Stimulated activated CD8-positive, alpha-beta memory T cell treated with anti-CD3 and anti-CD28 coated beads, Interleukin-12 subunit alpha, Interleukin-12 subunit beta, amount 100 ng/mL, for 4 hours (primary cell): Measurements from ENCODE around the gene C11orf21.
"Not testable (repeated sequence)": the region's sequence is repeated elsewhere in the genome, so short reads cannot be mapped to it uniquely, and the experiment has no call there.

ENCODE experiments used
- DNase-seq: peaks from one replicate; pipeline ENCODE4 v3.0.0-alpha.2; 2020; ENCODE audit warnings: low read depth

C11orf21 gene

DNA sequence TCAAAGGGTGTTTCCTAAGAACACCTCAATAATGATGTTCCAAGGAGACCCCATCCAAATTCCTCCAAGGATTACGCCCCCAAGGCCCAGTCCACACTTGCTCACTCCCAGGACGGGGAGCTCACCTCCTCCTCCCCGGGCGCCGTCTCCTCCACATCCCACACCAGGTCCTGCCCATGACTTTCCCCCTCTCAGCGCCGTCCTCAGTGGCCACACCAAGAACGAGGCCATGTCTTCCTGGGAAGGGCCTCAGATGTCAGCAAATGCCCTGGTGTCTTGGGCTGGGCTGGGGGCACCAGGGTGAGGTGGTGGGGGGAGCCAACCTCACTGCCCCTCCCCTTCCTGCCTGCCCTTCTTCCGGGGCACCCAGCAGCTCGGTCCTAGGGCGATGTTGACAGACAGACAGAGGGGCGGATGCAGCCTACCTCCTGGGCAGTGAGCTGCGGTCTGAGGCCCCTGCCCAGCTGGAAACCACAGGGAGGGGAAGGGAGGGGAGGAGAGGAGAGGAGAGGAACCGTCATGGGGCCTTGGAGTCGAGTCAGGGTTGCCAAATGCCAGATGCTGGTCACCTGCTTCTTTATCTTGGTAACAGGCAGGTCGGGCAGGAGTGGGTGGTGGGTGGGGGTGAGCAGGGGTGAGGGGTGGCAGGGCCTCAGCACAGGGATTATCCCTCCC lies at the start of gene C11orf21, which contains the start of gene TSPAN32:
Gene C11orf21, minus strand, starts transcription at position 288 of the 675 bp plus-strand sequence. Its CDS starts 110 bp downstream, at position 178.
Gene TSPAN32, plus strand, starts transcription at position 383 of the 675 bp plus-strand sequence. Its CDS starts 137 bp downstream, at position 520.
- peak; percentile 40 for DNase-seq

GRCh38 chr11:2348986-2349385 lies 47.3 kb upstream of the C11orf21 start:
- DNase-seq = no peak

DNA sequence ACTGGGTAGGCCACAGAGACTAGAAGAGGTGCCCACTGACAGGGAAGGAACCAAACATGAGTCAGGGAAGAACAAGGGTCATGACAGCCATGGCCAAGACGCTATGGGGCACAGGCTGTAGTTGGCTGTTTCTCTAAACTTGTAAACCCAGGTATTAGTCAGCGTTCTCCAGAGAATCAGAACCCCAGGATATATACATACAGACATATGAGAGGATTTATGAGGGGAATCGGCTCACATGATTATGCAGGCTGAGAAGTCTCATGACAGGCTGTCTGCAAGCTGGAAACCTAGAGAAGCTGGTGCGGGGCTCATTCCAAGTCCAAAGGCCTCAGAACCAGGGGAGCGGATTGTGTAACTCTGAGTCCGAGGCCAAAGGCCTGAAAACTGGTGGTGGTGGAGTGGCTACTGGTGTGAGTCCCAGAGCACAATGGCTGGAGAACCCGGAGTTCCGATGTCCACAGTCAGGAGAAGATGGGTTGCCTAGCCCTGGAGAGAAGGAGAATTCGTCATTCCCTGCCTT lies 45.7 kb upstream of the C11orf21 start:
- no peak for DNase-seq

DNA sequence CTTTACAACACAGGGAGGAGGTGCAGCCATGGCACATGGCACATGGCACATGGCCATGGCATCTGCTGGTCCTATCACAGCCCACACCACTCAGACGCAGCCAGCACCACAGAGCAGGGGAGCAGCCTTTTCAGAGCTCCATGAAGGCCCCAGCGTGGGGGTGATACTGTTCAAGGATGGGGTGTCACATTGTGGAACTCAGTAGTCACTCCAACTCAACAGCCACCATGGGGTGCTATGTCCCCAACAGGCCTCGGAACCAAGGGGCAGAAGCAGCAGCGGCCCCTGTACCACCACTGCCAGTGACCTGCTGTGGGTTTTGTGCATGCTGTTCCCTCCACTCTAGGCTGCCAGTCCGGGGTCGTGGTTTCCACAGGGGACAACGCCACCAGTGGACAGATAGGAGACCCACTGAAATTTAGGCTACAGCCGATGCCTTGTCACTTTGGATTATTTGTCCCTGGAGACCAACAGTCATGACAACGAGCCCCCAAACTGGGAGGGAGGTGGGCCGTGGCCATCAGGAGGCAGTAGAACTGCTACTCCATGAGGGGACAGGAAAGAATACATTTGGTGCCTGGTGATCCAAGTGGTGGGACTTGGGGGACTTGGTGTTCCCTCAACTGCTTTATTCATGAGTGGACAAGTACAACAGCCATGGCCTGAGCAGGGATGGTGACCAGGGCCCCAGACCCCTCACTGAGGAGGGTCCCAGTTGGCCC lies 45.0 kb upstream of the C11orf21 start:
- DNase-seq = no peak

- no peak for DNase-seq
These were observed 44.3 kb upstream of the C11orf21 start for GRCh38 chr11:2346014-2346413.

- no peak for DNase-seq
These were observed 43.3 kb upstream of the C11orf21 start for GRCh38 chr11:2345050-2345449.

DNA sequence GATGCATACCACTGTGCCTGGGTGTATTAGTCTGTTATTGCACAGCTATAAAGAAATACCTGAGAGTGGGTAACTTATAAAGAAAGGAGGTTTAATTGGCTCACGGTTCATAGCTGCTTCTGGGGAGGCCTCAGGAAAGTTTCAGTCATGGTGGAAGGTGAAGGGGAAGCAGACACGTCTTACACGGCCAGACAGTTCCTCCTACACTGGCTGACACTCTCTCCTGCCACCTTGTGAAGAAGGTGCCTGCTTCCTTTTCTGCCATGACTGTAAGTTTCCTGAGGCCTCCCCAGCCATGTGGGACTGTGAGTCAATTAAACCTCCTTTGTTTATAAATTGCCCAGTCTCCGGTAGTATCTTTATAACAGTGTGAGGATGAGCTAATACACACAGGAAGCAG lies 41.8 kb upstream of the C11orf21 start:
- no peak for DNase-seq

DNA sequence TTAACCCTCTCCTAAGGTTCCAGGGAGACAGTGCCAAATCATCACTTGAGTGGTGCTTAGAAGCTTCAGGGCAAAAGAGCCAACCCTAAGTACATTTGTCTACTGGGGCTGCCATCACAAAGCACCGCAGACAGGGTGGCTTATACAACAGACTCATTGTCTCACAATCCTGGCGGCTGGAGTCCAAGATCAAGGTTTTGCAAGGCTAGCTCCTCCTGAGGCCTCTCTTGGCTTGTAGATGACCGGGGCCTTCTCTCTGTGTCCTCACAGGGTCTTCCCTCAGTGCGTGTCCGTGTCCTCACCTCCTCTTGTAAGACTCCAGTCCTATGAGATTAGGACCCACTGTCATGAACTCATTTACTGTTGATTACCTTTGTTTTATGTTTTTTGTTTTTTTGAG lies 41.3 kb upstream of the C11orf21 start:
- DNase-seq = no peak

DNA sequence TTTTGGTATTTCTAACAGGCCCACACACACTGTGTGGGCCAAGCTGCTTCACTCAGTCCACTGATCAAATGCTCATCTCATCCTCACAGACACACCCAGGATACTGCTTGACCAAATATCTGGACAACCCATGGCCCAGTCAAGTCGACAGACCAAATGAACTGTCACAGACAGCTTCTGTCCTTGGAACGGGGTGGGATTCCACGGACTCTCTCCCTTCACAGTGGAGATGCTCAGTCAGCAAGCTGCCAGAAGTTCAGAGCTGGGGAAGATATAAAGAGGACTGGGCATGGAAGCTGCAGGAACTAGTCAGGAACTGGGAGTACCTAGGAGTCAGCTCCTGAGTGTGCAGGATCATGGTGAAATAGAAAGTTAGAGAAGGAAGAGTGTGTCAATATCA lies 40.8 kb upstream of the C11orf21 start:
- no peak for DNase-seq

- DNase-seq = not testable (repeated sequence)
These were observed 37.0 kb upstream of the C11orf21 start for GRCh38 chr11:2338760-2339159.

GRCh38 chr11:2335286-2335685 lies 33.6 kb upstream of the C11orf21 start:
- not testable (repeated sequence) for DNase-seq

GRCh38 chr11:2333486-2334205 lies 31.9 kb upstream of the C11orf21 start:
- not testable (repeated sequence) for DNase-seq

DNA sequence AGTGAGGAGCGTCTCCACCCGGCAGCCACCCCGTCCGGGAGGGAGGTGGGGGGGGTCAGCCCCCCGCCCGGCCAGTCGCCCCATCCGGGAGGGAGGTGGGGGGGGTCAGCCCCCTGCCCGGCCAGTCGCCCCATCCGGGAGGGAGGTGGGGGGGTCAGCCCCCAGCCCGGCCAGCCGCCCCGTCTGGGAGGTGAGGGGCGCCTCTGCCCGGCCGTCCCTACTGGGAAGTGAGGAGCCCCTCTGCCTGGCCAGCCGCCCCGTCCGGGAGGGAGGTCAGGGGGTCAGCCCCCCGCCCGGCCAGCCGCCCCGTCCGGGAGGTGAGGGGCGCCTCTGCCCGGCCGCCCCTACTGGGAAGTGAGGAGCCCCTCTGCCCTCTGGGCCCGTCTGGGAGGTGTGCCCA lies 30.9 kb upstream of the C11orf21 start:
- DNase-seq = not testable (repeated sequence)

GRCh38 chr11:2331404-2331803 lies 29.7 kb upstream of the C11orf21 start:
- DNase-seq = no peak

GRCh38 chr11:2330696-2331095 lies 29.0 kb upstream of the C11orf21 start:
- DNase-seq = no peak

DNA sequence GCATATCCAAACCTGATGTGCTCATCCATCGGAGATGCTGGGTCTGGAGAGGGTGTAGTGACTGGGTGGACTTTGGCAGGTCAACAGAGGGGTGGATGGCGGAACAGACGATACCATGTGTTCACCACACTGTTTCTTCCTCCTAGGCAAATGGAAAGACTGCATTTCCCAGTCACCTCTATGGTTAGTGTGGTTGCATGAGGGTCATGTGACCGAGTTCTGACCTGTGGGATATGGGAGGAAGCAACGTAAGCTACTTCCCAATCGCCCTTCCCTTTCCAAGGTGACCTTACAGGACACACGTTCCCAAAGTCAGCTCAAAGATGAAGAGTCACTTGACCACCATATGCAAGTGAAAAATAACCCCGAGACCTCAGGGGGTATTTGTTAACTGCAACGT lies 27.8 kb upstream of the C11orf21 start:
- no peak for DNase-seq

- DNase-seq = no peak
These were observed 27.1 kb upstream of the C11orf21 start for GRCh38 chr11:2328656-2329354.

DNA sequence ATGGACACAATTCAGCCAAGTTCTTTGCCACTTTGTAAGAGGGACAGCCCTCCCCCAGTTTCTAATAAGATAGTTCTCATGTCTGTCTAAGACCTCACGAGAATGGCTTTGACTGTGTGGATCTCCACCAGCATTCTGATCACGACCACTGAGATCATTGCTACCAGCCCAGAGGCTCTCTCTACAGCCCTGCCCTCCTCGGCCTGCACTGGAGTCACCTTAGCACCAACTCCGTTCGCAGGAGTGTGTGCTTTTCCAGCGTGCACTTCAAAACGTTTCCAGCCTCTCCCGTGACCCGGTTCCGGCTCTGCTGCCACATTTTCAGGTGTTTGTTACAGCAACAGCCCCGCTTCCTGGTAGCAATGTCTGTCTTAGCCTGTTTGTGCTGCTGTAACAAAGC lies 26.3 kb upstream of the C11orf21 start:
- no peak for DNase-seq

DNA sequence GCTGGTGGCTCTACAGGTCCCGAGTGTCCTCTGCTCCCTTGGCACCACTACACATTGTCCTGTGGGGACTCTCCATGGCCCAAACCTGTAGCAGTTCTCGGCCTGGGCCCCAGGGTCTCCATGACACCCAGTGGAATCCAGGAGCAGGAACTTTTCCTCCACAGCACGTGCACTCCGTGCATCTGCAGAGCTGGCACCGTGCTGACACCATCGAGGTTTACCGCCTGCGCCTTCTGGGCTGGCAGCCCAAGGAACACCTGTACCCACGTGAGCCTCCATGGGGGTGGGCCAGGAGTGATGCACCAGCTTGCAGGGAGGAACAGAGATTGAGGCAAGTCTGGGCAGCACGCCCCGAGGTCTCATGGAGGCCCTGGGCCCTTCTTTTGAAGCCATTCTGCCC lies 25.3 kb upstream of the C11orf21 start:
- no peak for DNase-seq

DNA sequence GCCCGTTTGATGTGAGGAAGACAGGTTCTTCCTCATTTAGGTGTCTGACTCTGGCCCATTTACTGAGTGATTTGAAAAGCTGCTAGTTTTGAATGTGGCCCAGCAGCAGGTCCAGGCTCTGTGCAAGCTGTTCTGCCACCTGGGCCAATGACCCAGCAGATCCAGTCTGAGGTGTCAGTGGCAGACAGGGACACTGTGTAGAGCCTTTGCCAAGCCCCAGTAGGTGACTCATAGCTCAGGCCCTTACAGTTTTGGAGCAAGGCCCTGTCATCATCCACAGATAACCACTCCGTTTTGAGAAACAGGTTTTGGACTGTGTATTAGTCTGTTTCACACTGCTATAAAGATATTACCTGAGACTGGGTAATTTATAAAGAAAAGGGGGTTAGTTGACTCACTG lies 24.0 kb upstream of the C11orf21 start:
- no peak for DNase-seq

- no peak for DNase-seq
These were observed 23.4 kb upstream of the C11orf21 start for GRCh38 chr11:2325123-2325522.

GRCh38 chr11:2321311-2321683 lies 19.6 kb upstream of the C11orf21 start:
- no peak for DNase-seq
